Psoas muscle (tissue), 8 donors: ENCODE measurements around the gene PTAR1. TPM values are rescaled to one million over a fixed set of nuclear protein-coding genes. Genes with fewer than 3 reads are reported as not detected.

Experiments
- ATAC-seq, 4 donors: fragments of 200-7000 bp; cut with Tn5 transposase; one replicate each; pipeline ENCODE4 v1.9.1; 2020; ENCODE audit warnings: moderate library complexity in 3 of 4, mild to moderate bottlenecking in 2 of 4
- DNase-seq, 2 donors: peaks; one replicate each; pipeline ENCODE4 v3.0.0-alpha.2; 2020
- H3K27ac ChIP-seq: fragments of 200-600 bp; one replicate; pipeline ENCODE4 v1.8.0; 2022
- H3K27me3 ChIP-seq, 3 donors: fragments of 200-600 bp in 1 of 3; one replicate each; pipeline versions ENCODE4 v1.6.1 to v1.8.0; 2013 to 2022; ENCODE audit warnings: low read length in 2 of 3, mild to moderate bottlenecking in 2 of 3, moderate library complexity in 1 of 3; ENCODE audit not compliant: insufficient read depth in 3 of 3
- H3K36me3 ChIP-seq, 2 donors: fragments of 200-600 bp in 1 of 2; one replicate each; pipeline versions ENCODE4 v1.6.1 to v1.8.0; 2013 to 2022; ENCODE audit warnings: low read depth in 1 of 2, mild to moderate bottlenecking in 1 of 2, moderate library complexity in 1 of 2; ENCODE audit not compliant: insufficient read depth in 1 of 2
- H3K4me1 ChIP-seq: fragments of 200-600 bp; one replicate; pipeline ENCODE4 v1.8.0; 2022
- H3K4me3 ChIP-seq: fragments of 200-600 bp; one replicate; pipeline ENCODE4 v1.8.0; 2022; ENCODE audit warnings: mild to moderate bottlenecking
- H3K9me3 ChIP-seq: fragments of 200-600 bp; one replicate; pipeline ENCODE4 v1.8.0; 2022
- WGBS, 3 donors: extraction: QIAGEN DNeasy Blood & Tissue Kit; methylation state at CpG; one replicate each; pipeline versions ENCODE4 v1.1.6 to v1.1.7; 2013; 5-methylcytosine and 5-hydroxymethylcytosine counted together
- intact Hi-C, 2 donors: fragments of 100-400 bp; cut with DNase I; formaldehyde crosslinking; loops; one replicate each; pipeline versions ENCODE4 v1.11.0 to v1.14.2; 2022
- polyA plus RNA-seq, 3 donors: library from polyadenylated mRNA; stranded (reverse); fragments of 200-250 nt; gene quantifications; one replicate each; pipeline ENCODE4 v1.2.3, GENCODE V29; 2013
- total RNA-seq, 4 donors: library from RNA; stranded (reverse); fragmentation: NEBNext Ultra II Directional in 2 of 4; extraction: Animal tissue kit (Norgen Biotek cat#: 25700) in 2 of 4; gene quantifications; one replicate each; pipeline versions ENCODE4 v1.2.1 to v1.2.4, GENCODE V29; 2021 to 2023
- TF ChIP-seq, protein P1 (sequence below): fragments of 200-600 bp; IDR thresholded peaks from one replicate; pipeline ENCODE4 v1.8.0; 2022; ENCODE audit warnings: antibody characterized with exemption
- donor health status: healthy with polysubstance abuse.
- donor health status: DM: no; HTN: no; CAD: no; lungs with moderate emphysema.
- donor health status: Bipolar disorder and iron deficiency.
- donor health status: healthy.
- donor health status: DM: yes; HTN: yes; CAD: no.
- donor health status: DM: no; HTN: no; CAD: no.
- donor health status: DM: no; HTN: no; CAD: no.
- donor health status: DM: yes; HTN: yes; CAD: no.

PTAR1 gene
- total and polyA plus RNA-seq, 7 donors = 7.5 to 27.9 (median 24.0) TPM

DNA sequence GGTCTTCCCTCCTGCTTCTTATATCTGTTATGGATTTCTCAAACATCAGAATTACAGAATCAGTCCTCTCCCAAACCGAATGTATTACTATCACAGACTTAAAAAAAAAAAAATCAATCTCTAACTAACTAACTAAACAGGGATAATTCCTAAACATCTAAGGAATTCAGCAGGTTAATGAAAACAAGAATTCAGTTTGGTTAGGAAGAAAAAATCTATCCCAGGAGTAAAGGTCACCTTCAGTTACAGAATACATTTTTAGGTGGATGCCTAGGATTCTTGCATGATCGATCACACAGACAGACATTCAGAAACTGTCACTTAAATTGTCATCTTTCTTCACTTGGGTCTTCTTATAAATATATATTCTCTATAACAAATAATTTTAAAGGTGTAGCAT, 11.5 kb downstream of the PTAR1 start:
- intact Hi-C loops = loop anchor here in 1 of 2 donors (10.0 kb wide), 1 partner anchor 126 kb away; no protein-coding TSS in a partner anchor
- Histone ChIP-seq H3K4me1 (peaks cover 43% of the 10 kb centered on the region), H3K4me3 (no peak overlapping the region), H3K27me3 (no peaks in the 10 kb centered on the region), H3K36me3 (peaks cover 9 to 37% of the 10 kb centered on the region in 2 donors), H3K9me3 (no peaks in the 10 kb centered on the region), H3K27ac (no peak overlapping the region)
- no peak for ATAC-seq
- TF ChIP-seq, protein P1, sequence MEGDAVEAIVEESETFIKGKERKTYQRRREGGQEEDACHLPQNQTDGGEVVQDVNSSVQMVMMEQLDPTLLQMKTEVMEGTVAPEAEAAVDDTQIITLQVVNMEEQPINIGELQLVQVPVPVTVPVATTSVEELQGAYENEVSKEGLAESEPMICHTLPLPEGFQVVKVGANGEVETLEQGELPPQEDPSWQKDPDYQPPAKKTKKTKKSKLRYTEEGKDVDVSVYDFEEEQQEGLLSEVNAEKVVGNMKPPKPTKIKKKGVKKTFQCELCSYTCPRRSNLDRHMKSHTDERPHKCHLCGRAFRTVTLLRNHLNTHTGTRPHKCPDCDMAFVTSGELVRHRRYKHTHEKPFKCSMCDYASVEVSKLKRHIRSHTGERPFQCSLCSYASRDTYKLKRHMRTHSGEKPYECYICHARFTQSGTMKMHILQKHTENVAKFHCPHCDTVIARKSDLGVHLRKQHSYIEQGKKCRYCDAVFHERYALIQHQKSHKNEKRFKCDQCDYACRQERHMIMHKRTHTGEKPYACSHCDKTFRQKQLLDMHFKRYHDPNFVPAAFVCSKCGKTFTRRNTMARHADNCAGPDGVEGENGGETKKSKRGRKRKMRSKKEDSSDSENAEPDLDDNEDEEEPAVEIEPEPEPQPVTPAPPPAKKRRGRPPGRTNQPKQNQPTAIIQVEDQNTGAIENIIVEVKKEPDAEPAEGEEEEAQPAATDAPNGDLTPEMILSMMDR = no peak
- WGBS, 3 donors = 64 to 77% (median 73%) methylated on average over 2 of the region's 2 CpGs
- DNase-seq = no peak

DNA sequence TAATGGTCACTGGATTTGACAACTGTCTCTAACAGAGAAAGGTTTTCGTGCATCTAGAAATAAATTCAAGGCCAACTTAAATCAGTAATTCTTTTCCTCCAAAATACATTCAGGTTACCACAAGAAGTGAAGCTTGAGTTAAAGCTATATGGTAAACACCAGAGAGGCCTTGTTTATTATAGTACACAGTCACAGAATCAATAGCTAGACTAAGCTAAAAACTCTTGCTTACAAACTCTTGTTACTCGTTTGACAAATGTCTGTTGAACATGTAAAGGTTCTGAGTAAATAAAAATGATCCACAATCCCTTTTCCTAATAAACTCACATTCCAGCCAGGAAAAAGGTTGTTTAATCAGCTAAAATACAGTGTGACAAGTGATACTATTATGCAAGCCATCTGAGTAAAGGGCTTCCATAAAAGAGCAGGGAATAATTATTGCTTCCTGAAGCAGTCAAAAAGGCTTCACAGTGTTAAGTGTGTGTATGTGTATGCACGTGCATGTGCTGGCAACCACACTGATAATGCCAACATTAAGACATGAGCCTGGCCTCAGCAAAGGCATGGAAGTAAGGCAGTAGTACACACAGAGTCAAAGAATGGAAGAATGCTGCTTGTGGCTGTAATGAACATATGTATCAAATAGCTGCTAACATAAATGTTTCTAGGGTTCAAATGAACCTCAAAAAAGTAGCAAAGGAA, 12.8 kb downstream of the PTAR1 start:
- TF ChIP-seq, protein P1 = no peak
- ATAC-seq = no peak
- no peaks in the 10 kb centered on the region for H3K9me3 ChIP-seq
- peaks cover 40% of the 10 kb centered on the region for H3K4me1 ChIP-seq
- 53 to 61% (median 54%) methylated on average over 3 of the region's 3 CpGs for WGBS, 3 donors
- peaks cover 9 to 38% of the 10 kb centered on the region in 2 donors for H3K36me3 ChIP-seq
- H3K27me3 ChIP-seq = no peaks in the 10 kb centered on the region
- intact Hi-C loops = loop anchor here in 1 of 2 donors (10.0 kb wide), 1 partner anchor 128 kb away; no protein-coding TSS in a partner anchor
- H3K4me3 ChIP-seq = no peak overlapping the region
- no peak for DNase-seq
- H3K27ac ChIP-seq = no peak overlapping the region

DNA sequence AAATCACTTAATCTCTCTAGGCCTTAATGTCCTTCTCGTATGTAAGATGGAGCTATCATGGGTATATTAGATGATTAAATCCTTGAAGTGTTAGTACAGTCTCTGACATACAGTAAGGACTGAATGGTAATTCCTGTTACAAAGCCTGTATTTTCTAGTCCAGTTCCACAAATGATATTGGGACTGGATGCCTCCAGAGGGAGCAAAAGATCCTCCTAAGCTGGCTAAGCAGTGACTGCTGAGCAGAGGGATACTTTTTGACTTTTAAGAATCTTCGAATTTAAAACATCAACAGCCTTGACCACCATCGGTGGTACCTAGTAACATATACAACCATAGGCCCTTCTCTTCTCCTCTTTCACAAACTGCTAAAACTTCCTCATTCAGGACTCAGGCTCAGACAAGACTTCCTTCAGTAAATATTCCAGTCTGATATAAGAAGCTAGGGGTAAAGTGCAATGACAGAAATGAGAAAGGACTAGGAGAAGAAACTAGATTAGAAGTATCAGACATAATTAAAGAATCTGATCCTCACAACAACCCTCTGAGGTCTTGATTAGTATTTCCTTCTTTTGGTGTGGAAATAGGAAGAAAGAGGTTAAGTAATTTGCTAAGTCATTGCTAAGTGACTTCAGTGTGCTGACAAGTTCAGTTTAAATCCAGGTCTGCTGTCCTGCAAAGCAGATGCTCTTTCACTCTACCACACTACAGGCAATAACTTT, 13.9 kb downstream of the PTAR1 start:
- WGBS, 3 donors = 56 to 61% (median 58%) methylated on average over 3 of the region's 3 CpGs
- Histone ChIP-seq H3K36me3 (peaks cover 9 to 46% of the 10 kb centered on the region in 2 donors), H3K27me3 (no peaks in the 10 kb centered on the region), H3K27ac (no peak overlapping the region), H3K9me3 (no peaks in the 10 kb centered on the region), H3K4me3 (no peak overlapping the region), H3K4me1 (peaks cover 34% of the 10 kb centered on the region)
- TF ChIP-seq, protein P1 = no peak
- ATAC-seq (peak in 2 of 4 donors; percentile 43 to 45), DNase-seq (no peak)
- intact Hi-C loops = loop anchor here in 1 of 2 donors (10.0 kb wide), 1 partner anchor 129 kb away; no protein-coding TSS in a partner anchor

DNA sequence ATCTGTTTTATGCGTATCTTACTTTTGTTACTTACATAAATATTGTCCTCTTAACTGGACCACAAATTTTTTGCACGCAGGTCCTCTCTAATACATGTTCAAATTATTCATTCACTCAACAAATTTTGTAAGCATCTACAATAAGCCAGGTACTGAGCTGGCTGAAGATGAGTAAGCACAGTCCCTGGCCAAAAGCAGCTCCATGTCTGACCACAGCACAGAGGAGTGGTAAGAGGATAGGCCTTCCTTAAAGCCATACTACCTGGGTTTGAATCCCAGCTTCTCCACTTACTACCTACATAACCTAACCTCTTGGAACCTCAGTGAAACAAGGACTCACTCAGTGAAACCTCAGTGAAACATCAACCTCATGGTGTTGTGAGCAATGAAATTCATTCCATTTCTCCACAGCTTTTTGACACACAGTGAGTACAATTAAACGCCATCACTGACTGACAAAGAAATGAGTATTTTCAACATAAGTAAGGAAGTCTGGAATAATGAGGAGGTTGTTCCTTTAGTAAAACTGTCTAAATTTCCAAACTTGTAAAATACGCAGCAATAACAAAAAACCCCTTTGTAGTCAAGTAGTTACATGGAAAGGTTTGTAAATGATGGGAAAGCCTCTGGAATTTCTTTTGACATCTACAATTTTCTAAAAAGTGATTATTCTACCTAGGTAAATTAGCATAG, 15.0 kb downstream of the PTAR1 start:
- WGBS, 3 donors = 97 to 98% (median 98%) methylated on average over 4 of the region's 4 CpGs

More for the DNA sequence above, 15.0 kb downstream of the PTAR1 start:
- no peaks in the 10 kb centered on the region for H3K27me3 ChIP-seq
- H3K4me1 ChIP-seq = peaks cover 24% of the 10 kb centered on the region
- H3K36me3 ChIP-seq = peaks cover 5 to 38% of the 10 kb centered on the region in 2 donors
- H3K27ac ChIP-seq = no peak overlapping the region
- TF ChIP-seq, protein P1 = no peak
- intact Hi-C loops = loop anchor here in 1 of 2 donors (10.0 kb wide), 1 partner anchor 130 kb away; no protein-coding TSS in a partner anchor
- ATAC-seq (peak; percentile 55 to 78 (median 60)), DNase-seq (no peak)
- H3K4me3 ChIP-seq = no peak overlapping the region
- H3K9me3 ChIP-seq = no peaks in the 10 kb centered on the region
